Islet of Langerhans (tissue), 1 donor: ENCODE data around the gene ITPRIPL1.

Experiments
- FAIRE-seq: peaks from one replicate; lab custom pipeline; 2011; peaks lifted over from hg19 to GRCh38; lab: Jason Lieb, UNC

Gene ITPRIPL1

GRCh38 chr2:96323849-96324248 lies 1.3 kb upstream of the ITPRIPL1 start:
- no peak for FAIRE-seq

GRCh38 chr2:96324721-96325040 lies 436 bp upstream of the ITPRIPL1 start:
- FAIRE-seq = no peak

GRCh38 chr2:96325884-96326255 lies 753 bp downstream of the ITPRIPL1 start:
- no peak for FAIRE-seq

- FAIRE-seq = no peak
These were observed 1.4 kb downstream of the ITPRIPL1 start for GRCh38 chr2:96326564-96326963.

- no peak for FAIRE-seq
These were observed 2.1 kb downstream of the ITPRIPL1 start for GRCh38 chr2:96326990-96327820.

GRCh38 chr2:96329456-96329855 lies 4.3 kb downstream of the ITPRIPL1 start:
- FAIRE-seq = no peak

GRCh38 chr2:96329874-96330273 lies 4.8 kb downstream of the ITPRIPL1 start:
- no peak for FAIRE-seq

GRCh38 chr2:96330407-96330806 lies 5.3 kb downstream of the ITPRIPL1 start:
- FAIRE-seq = no peak

- FAIRE-seq = no peak
These were observed 8.6 kb downstream of the ITPRIPL1 start for GRCh38 chr2:96333708-96334107.

GRCh38 chr2:96336104-96336775 lies 11.1 kb downstream of the ITPRIPL1 start:
- FAIRE-seq = no peak

- no peak for FAIRE-seq
These were observed 11.8 kb downstream of the ITPRIPL1 start for GRCh38 chr2:96336873-96337272.

GRCh38 chr2:96340493-96341414 lies 15.6 kb downstream of the ITPRIPL1 start:
- no peak for FAIRE-seq

GRCh38 chr2:96341641-96342040 lies 16.5 kb downstream of the ITPRIPL1 start:
- no peak for FAIRE-seq

- no peak for FAIRE-seq
These were observed 17.0 kb downstream of the ITPRIPL1 start for GRCh38 chr2:96342085-96342484.

GRCh38 chr2:96344011-96344410 lies 18.9 kb downstream of the ITPRIPL1 start:
- FAIRE-seq = no peak

- no peak for FAIRE-seq
These were observed 20.3 kb downstream of the ITPRIPL1 start for GRCh38 chr2:96345438-96345837.

- FAIRE-seq = no peak
These were observed 20.8 kb downstream of the ITPRIPL1 start for GRCh38 chr2:96345868-96346462.

- FAIRE-seq = no peak
These were observed 22.3 kb downstream of the ITPRIPL1 start for GRCh38 chr2:96347395-96347794.

GRCh38 chr2:96353032-96353561 lies 28.0 kb downstream of the ITPRIPL1 start:
- no peak for FAIRE-seq

- no peak for FAIRE-seq
These were observed 28.5 kb downstream of the ITPRIPL1 start for GRCh38 chr2:96353606-96354101.

- FAIRE-seq = no peak
These were observed 29.4 kb downstream of the ITPRIPL1 start for GRCh38 chr2:96354492-96354891.

- FAIRE-seq = no peak
These were observed 31.8 kb downstream of the ITPRIPL1 start for GRCh38 chr2:96356889-96357288.
